ENCODE results near the gene SRD5A2. TPM values are rescaled to one million over a fixed set of nuclear protein-coding genes. Genes with fewer than 3 reads are reported as not detected.

Gene SRD5A2
- total RNA-seq (2014; rRNA removed; shearing (Covaris generic)), result not detected in 2 replicates

GRCh38 chr2:31580321-31581117 lies at the start of gene SRD5A2:
Gene SRD5A2 (minus strand): TSS chr2:31580938. CDS start chr2:31580900, 38 bp downstream.
- DNase-seq (ENCODE audit: low read depth), result no peak

GRCh38 chr2:31606509-31606908 lies 25.8 kb upstream of the SRD5A2 start:
- peak; percentile 36 for DNase-seq (ENCODE audit: low read depth)

- DNase-seq (ENCODE audit: low read depth), result no peak
Measured at GRCh38 chr2:31598694-31599093, 18.0 kb upstream of the SRD5A2 start.

- DNase-seq (ENCODE audit: low read depth), result no peak
Measured at GRCh38 chr2:31586230-31586629, 5.5 kb upstream of the SRD5A2 start.

GRCh38 chr2:31581124-31581795 lies 522 bp upstream of the SRD5A2 start:
- DNase-seq (ENCODE audit: low read depth), result no peak

GRCh38 chr2:31579996-31580320 lies 780 bp downstream of the SRD5A2 start:
- no peak for DNase-seq (ENCODE audit: low read depth)

GRCh38 chr2:31578316-31578715 lies 2.4 kb downstream of the SRD5A2 start:
- no peak for DNase-seq (ENCODE audit: low read depth)

- no peak for DNase-seq (ENCODE audit: low read depth)
Measured at GRCh38 chr2:31577143-31577542, 3.6 kb downstream of the SRD5A2 start.

- DNase-seq (ENCODE audit: low read depth), result no peak
Measured at GRCh38 chr2:31568585-31569201, 12.0 kb downstream of the SRD5A2 start.

GRCh38 chr2:31567679-31568078 lies 13.1 kb downstream of the SRD5A2 start:
- no peak for DNase-seq (ENCODE audit: low read depth)

- no peak for DNase-seq (ENCODE audit: low read depth)
Measured at GRCh38 chr2:31563273-31563839, 17.4 kb downstream of the SRD5A2 start.

GRCh38 chr2:31561823-31562222 lies 18.9 kb downstream of the SRD5A2 start:
- DNase-seq (ENCODE audit: low read depth), result no peak

GRCh38 chr2:31558401-31559295 lies 22.1 kb downstream of the SRD5A2 start:
- DNase-seq (ENCODE audit: low read depth), result peak; percentile 50

- DNase-seq (ENCODE audit: low read depth), result no peak
Measured at GRCh38 chr2:31556940-31557339, 23.8 kb downstream of the SRD5A2 start.

GRCh38 chr2:31555967-31556706 lies 24.6 kb downstream of the SRD5A2 start:
- DNase-seq (ENCODE audit: low read depth), result no peak

GRCh38 chr2:31553362-31553761 lies 27.4 kb downstream of the SRD5A2 start:
- DNase-seq (ENCODE audit: low read depth), result no peak

GRCh38 chr2:31547485-31547884 lies 33.3 kb downstream of the SRD5A2 start:
- no peak for DNase-seq (ENCODE audit: low read depth)

GRCh38 chr2:31541853-31542252 lies 38.9 kb downstream of the SRD5A2 start:
- no peak for DNase-seq (ENCODE audit: low read depth)

GRCh38 chr2:31539505-31539904 lies 41.2 kb downstream of the SRD5A2 start:
- no peak for DNase-seq (ENCODE audit: low read depth)

- no peak for DNase-seq (ENCODE audit: low read depth)
Measured at GRCh38 chr2:31535768-31536167, 45.0 kb downstream of the SRD5A2 start.

- DNase-seq (ENCODE audit: low read depth), result no peak
Measured at GRCh38 chr2:31534636-31535035, 46.1 kb downstream of the SRD5A2 start.
